ENCODE results near the gene IGSF9.

GRCh38 chr1:159877695-159878444 is 67.5 kb downstream of the IGSF9 start:
- no peak for TF ChIP-seq CTCF (IDR thresholded peaks at IDR 0.05; ENCODE audit: insufficient read depth, low read depth, low read length)
- TF ChIP-seq EZH2 (IDR thresholded peaks at IDR 0.05; ENCODE audit: insufficient read depth, low read length) = no peak
